ENCODE data around the gene LRRC4B. TPM values are rescaled to one million over a fixed set of nuclear protein-coding genes. Genes with fewer than 3 reads are reported as not detected.
A peak's percentile ranks its signal among the peaks of the same experiment; 100 is the strongest.

Gene LRRC4B
- total and polyA plus RNA-seq, 2 of the 13 experiments (the other 11 are each of a cell fraction or from before 2014, with no cell fraction given), result not detected

DNA sequence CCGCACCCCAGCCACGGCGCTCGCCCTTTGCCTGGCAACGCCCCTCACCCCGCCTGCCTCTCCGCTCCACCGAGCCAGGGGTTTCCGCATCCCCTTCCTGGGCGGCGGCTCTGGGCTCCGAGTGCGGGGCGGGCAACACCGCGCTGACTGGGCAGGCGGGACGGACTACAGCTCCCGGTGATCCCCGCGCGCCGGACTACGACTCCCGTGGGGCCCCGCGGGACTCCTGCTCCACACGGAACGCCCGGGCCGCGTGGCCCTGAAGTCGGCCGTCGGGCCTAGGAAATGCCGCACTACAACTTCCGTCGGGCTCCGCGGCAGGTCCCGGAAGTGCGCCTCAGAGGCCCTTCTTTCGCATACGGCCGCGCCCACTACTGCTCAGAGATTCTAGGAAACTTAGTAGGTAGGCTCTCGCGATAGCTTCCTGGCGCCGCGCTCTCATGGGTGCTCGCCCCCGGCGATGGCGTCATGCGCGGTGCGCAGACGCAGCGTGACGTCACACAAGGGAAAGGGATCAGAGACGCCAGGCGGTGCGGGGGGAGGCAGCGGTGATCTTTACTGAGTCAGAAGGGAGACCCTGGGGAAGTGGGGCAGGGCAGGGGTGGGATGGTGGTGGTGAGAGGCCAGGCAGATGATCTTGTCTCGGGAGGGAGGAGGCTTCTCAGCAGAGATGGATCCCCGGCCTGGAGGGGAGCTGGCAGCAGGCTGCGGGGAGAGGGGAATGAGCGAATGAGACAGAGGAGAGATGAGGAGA, 57.0 kb downstream of the LRRC4B start, which contains the start of gene JOSD2 (continued):
- TF ChIP-seq, protein P1, sequence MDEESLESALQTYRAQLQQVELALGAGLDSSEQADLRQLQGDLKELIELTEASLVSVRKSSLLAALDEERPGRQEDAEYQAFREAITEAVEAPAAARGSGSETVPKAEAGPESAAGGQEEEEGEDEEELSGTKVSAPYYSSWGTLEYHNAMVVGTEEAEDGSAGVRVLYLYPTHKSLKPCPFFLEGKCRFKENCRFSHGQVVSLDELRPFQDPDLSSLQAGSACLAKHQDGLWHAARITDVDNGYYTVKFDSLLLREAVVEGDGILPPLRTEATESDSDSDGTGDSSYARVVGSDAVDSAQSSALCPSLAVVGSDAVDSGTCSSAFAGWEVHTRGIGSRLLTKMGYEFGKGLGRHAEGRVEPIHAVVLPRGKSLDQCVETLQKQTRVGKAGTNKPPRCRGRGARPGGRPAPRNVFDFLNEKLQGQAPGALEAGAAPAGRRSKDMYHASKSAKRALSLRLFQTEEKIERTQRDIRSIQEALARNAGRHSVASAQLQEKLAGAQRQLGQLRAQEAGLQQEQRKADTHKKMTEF (CRISPR knock-in tag; IDR thresholded peaks at IDR 0.05), result no peak; the same call in 1 of the 2 replicates
- no peak for TF ChIP-seq SMYD3 (CRISPR knock-in tag; IDR thresholded peaks at IDR 0.05)
- peak; percentile 73; the same call in 1 of the 2 replicates for TF ChIP-seq ZNF333 (CRISPR knock-in tag; IDR thresholded peaks at IDR 0.05; ENCODE audit: borderline replicate concordance)
- no peak for TF ChIP-seq ZNF761 (CRISPR knock-in tag; conservative IDR thresholded peaks at IDR 0.05)
- TF ChIP-seq RCOR2 (CRISPR knock-in tag; IDR thresholded peaks at IDR 0.05), result no peak
- TF ChIP-seq ZNF720 (CRISPR knock-in tag; IDR thresholded peaks at IDR 0.05), result no peak
- TF ChIP-seq, protein P2, sequence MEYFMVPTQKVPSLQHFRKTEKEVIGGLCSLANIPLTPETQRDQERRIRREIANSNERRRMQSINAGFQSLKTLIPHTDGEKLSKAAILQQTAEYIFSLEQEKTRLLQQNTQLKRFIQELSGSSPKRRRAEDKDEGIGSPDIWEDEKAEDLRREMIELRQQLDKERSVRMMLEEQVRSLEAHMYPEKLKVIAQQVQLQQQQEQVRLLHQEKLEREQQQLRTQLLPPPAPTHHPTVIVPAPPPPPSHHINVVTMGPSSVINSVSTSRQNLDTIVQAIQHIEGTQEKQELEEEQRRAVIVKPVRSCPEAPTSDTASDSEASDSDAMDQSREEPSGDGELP (IDR thresholded peaks at IDR 0.05; ENCODE audit: borderline replicate concordance, low read depth), result no peak
- no peak; the same call in 1 of the 2 replicates for TF ChIP-seq TAF1 (CRISPR knock-in tag; IDR thresholded peaks at IDR 0.05)
- TF ChIP-seq RELA (CRISPR knock-in tag; IDR thresholded peaks at IDR 0.05), result no peak
- no peak for TF ChIP-seq ZBTB7B (CRISPR knock-in tag; IDR thresholded peaks at IDR 0.05)
- no peak for TF ChIP-seq SMAD1 (CRISPR knock-in tag; IDR thresholded peaks at IDR 0.05; ENCODE audit: borderline replicate concordance, low read depth)
- TF ChIP-seq, protein P3, sequence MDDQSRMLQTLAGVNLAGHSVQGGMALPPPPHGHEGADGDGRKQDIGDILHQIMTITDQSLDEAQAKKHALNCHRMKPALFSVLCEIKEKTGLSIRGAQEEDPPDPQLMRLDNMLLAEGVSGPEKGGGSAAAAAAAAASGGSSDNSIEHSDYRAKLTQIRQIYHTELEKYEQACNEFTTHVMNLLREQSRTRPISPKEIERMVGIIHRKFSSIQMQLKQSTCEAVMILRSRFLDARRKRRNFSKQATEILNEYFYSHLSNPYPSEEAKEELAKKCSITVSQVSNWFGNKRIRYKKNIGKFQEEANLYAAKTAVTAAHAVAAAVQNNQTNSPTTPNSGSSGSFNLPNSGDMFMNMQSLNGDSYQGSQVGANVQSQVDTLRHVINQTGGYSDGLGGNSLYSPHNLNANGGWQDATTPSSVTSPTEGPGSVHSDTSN (CRISPR knock-in tag; IDR thresholded peaks at IDR 0.05; ENCODE audit: borderline replicate concordance), result no peak
- no peak for TF ChIP-seq GATA4 (IDR thresholded peaks at IDR 0.05; ENCODE audit: borderline replicate concordance, low read depth)
- TF ChIP-seq YEATS4 (CRISPR knock-in tag; IDR thresholded peaks at IDR 0.05; ENCODE audit: borderline replicate concordance), result no peak
- TF ChIP-seq STAT5B (CRISPR knock-in tag; IDR thresholded peaks at IDR 0.05), result no peak
- TF ChIP-seq ZNF335 (CRISPR knock-in tag; IDR thresholded peaks at IDR 0.05), result peak; percentile 89
- TF ChIP-seq NFIB (CRISPR knock-in tag; IDR thresholded peaks at IDR 0.05; ENCODE audit: borderline replicate concordance), result no peak
- TF ChIP-seq ZNF383 (CRISPR knock-in tag; IDR thresholded peaks at IDR 0.05; ENCODE audit: borderline replicate concordance), result no peak
- TF ChIP-seq, protein P4, sequence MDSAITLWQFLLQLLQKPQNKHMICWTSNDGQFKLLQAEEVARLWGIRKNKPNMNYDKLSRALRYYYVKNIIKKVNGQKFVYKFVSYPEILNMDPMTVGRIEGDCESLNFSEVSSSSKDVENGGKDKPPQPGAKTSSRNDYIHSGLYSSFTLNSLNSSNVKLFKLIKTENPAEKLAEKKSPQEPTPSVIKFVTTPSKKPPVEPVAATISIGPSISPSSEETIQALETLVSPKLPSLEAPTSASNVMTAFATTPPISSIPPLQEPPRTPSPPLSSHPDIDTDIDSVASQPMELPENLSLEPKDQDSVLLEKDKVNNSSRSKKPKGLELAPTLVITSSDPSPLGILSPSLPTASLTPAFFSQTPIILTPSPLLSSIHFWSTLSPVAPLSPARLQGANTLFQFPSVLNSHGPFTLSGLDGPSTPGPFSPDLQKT (CRISPR knock-in tag; IDR thresholded peaks at IDR 0.05; ENCODE audit: borderline replicate concordance), result no peak
- TF ChIP-seq MZF1 (CRISPR knock-in tag; IDR thresholded peaks at IDR 0.05; ENCODE audit: borderline replicate concordance), result no peak
- TF ChIP-seq IRF2 (CRISPR knock-in tag; IDR thresholded peaks at IDR 0.05), result 0 out of 2 replicates have a peak, but pooled peaks have one; percentile 20
- no peak for TF ChIP-seq THYN1 (CRISPR knock-in tag; IDR thresholded peaks at IDR 0.05; ENCODE audit: borderline replicate concordance, low read depth)
- no peak for TF ChIP-seq SRSF9 (IDR thresholded peaks at IDR 0.05; ENCODE audit: borderline replicate concordance, insufficient read depth, low read depth, low read length, poor library complexity, severe bottlenecking)
- TF ChIP-seq JDP2 (CRISPR knock-in tag; IDR thresholded peaks at IDR 0.05; ENCODE audit: borderline replicate concordance), result no peak
- TF ChIP-seq ERF (CRISPR knock-in tag; IDR thresholded peaks at IDR 0.05), result 0 out of 2 replicates have a peak, but pooled peaks have one; percentile 18
- peak; percentile 69 for TF ChIP-seq ATF7 (IDR thresholded peaks at IDR 0.05)
- peak; percentile 71; the same call in 1 of the 2 replicates for TF ChIP-seq ATF7 (CRISPR knock-in tag; IDR thresholded peaks at IDR 0.05)

Data from HepG2 (cell line).